HG03457 (cell line): ENCODE measurements around the gene KIF6.

Experiments used
- ATAC-seq: cut with Tn5 transposase; IDR thresholded peaks from one replicate; pipeline ENCODE4 v1.9.1; 2021; ENCODE audit warnings: moderate number of reproducible peaks; ENCODE audit not compliant: unreplicated experiment

Gene KIF6

GRCh38 chr6:39666706-39667489 is 58.3 kb downstream of the KIF6 start:
- no peak for ATAC-seq

- ATAC-seq, result no peak
These were observed 59.3 kb downstream of the KIF6 start for GRCh38 chr6:39665861-39666260.

GRCh38 chr6:39664173-39664572 is 61.0 kb downstream of the KIF6 start:
- ATAC-seq, result no peak

- no peak for ATAC-seq
These were observed 67.7 kb downstream of the KIF6 start for GRCh38 chr6:39657355-39658135.

GRCh38 chr6:39654121-39654520 is 71.1 kb downstream of the KIF6 start:
- ATAC-seq, result no peak

GRCh38 chr6:39653612-39654011 is 71.6 kb downstream of the KIF6 start:
- ATAC-seq, result no peak

- ATAC-seq, result no peak
These were observed 75.2 kb downstream of the KIF6 start for GRCh38 chr6:39649996-39650395.

GRCh38 chr6:39646751-39647420 is 78.3 kb downstream of the KIF6 start:
- ATAC-seq, result no peak

GRCh38 chr6:39642270-39642669 is 82.9 kb downstream of the KIF6 start:
- no peak for ATAC-seq

- no peak for ATAC-seq
These were observed 86.9 kb downstream of the KIF6 start for GRCh38 chr6:39638126-39638822.

GRCh38 chr6:39634646-39635341 is 90.4 kb downstream of the KIF6 start:
- ATAC-seq, result no peak

GRCh38 chr6:39625209-39625608 is 100.0 kb downstream of the KIF6 start:
- ATAC-seq, result no peak

- ATAC-seq, result no peak
These were observed 101.5 kb downstream of the KIF6 start for GRCh38 chr6:39623750-39624149.

GRCh38 chr6:39617520-39617919 is 107.7 kb downstream of the KIF6 start:
- ATAC-seq, result no peak

- no peak for ATAC-seq
These were observed 108.2 kb downstream of the KIF6 start for GRCh38 chr6:39617026-39617425.

- no peak for ATAC-seq
These were observed 109.6 kb downstream of the KIF6 start for GRCh38 chr6:39615622-39616021.

GRCh38 chr6:39614393-39614950 is 110.7 kb downstream of the KIF6 start:
- no peak for ATAC-seq

GRCh38 chr6:39610221-39610620 is 115.0 kb downstream of the KIF6 start:
- ATAC-seq, result no peak

- ATAC-seq, result peak; percentile 70
These were observed 116.4 kb downstream of the KIF6 start for GRCh38 chr6:39608652-39609345.
